Measurements from ENCODE around the gene PTPN14. TPM values are rescaled to one million over a fixed set of nuclear protein-coding genes. Genes with fewer than 3 reads are reported as not detected.

PTPN14 gene
- total RNA-seq, 1 experiment from 2014 or later: 76.4 TPM

GRCh38 chr1:214459895-214460294 is 91.5 kb downstream of the PTPN14 start:
- Mint-ChIP-seq H3K4me3 (no peak overlapping the region), H3K9me3 (no peaks in the 10 kb centered on the region), H3K36me3 (ENCODE audit: insufficient read depth in 1 of 3, low read depth in 3 of 3) (peaks cover 0 to 14% (median 0%) of the 10 kb centered on the region in 3 experiments; a peak in 3 of 7 replicates), H3K27ac (peak overlapping the region in 1 of 3 experiments; percentile 28; a peak in 2 of 7 replicates), H3K4me1 (peaks cover 19 to 41% of the 10 kb centered on the region in 2 experiments), H3K27me3 (ENCODE audit: low read depth) (no peaks in the 10 kb centered on the region)
- Histone ChIP-seq H3K23me2 (ENCODE audit: insufficient read length, low read depth, low read length, poor library complexity, severe bottlenecking) (no peaks in the 10 kb centered on the region), H2BK12ac (ENCODE audit: insufficient read length, low read depth, low read length) (no peak overlapping the region), H3K9ac (ENCODE audit: extremely low read depth, insufficient read length, low read length) (no peak overlapping the region), H2BK15ac (ENCODE audit: low read depth, low read length) (no peak overlapping the region), H3K14ac (ENCODE audit: insufficient read depth, low read length) (no peak overlapping the region), H2AFZ (ENCODE audit: low read length) (no peak overlapping the region), H3K4ac (ENCODE audit: low read depth, low read length) (no peak overlapping the region), H3K23ac (ENCODE audit: insufficient read length, low read depth, low read length) (no peak overlapping the region), H3T11ph (ENCODE audit: low read length) (no peak overlapping the region), H3K18ac (ENCODE audit: insufficient read length, low read depth, low read length) (no peak overlapping the region), H3K4me2 (ENCODE audit: insufficient read depth, insufficient read length, low read length) (no peak overlapping the region), H3K79me1 (ENCODE audit: insufficient read depth, low read depth, low read length, poor library complexity, severe bottlenecking) (no peaks in the 10 kb centered on the region), H4K8ac (replicated peaks; ENCODE audit: insufficient read length, low read depth, low read length) (no peak overlapping the region), H3K79me2 (ENCODE audit: insufficient read depth, low read length) (peaks cover 9% of the 10 kb centered on the region; the same call in 1 of the 2 replicates), H4K5ac (ENCODE audit: insufficient read length, low read depth, low read length) (no peak overlapping the region), H3K27ac (ENCODE audit: insufficient read length, low read depth, low read length) (no peak overlapping the region), H2AK5ac (ENCODE audit: insufficient read length, low read length) (no peak overlapping the region), H3K4me1 (ENCODE audit: insufficient read depth, low read length) (peaks cover 2% of the 10 kb centered on the region; the same call in 1 of the 2 replicates), H2BK5ac (ENCODE audit: insufficient read length, low read length) (no peak overlapping the region), H2BK120ac (ENCODE audit: low read depth, low read length, poor library complexity, severe bottlenecking) (no peak overlapping the region), H3K56ac (ENCODE audit: insufficient read length, low read depth, low read length) (no peak overlapping the region), H3K9me3 (ENCODE audit: control insufficient read depth, low read depth, low read length) (no peaks in the 10 kb centered on the region), H2BK20ac (ENCODE audit: low read depth, low read length, poor library complexity, severe bottlenecking) (no peak overlapping the region), H3K27me3 (ENCODE audit: insufficient read depth, low read length) (no peaks in the 10 kb centered on the region), H4K91ac (ENCODE audit: insufficient read length, low read depth, low read length) (no peak overlapping the region), H4K20me1 (ENCODE audit: control insufficient read depth, insufficient read depth, insufficient read length) (no peaks in the 10 kb centered on the region)
- TF ChIP-seq, protein P1, sequence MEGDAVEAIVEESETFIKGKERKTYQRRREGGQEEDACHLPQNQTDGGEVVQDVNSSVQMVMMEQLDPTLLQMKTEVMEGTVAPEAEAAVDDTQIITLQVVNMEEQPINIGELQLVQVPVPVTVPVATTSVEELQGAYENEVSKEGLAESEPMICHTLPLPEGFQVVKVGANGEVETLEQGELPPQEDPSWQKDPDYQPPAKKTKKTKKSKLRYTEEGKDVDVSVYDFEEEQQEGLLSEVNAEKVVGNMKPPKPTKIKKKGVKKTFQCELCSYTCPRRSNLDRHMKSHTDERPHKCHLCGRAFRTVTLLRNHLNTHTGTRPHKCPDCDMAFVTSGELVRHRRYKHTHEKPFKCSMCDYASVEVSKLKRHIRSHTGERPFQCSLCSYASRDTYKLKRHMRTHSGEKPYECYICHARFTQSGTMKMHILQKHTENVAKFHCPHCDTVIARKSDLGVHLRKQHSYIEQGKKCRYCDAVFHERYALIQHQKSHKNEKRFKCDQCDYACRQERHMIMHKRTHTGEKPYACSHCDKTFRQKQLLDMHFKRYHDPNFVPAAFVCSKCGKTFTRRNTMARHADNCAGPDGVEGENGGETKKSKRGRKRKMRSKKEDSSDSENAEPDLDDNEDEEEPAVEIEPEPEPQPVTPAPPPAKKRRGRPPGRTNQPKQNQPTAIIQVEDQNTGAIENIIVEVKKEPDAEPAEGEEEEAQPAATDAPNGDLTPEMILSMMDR (conservative IDR thresholded peaks at IDR 0.05): no peak
- no CpG with 5 or more reads among the region's 3 CpGs for WGBS (ENCODE audit: extremely low coverage, insufficient read length, low lambda C conversion rate)
- DNase-seq: no peak
